Measurements from ENCODE around the gene CALD1.

GRCh38 chr7:134878746-134879357 lies 99.4 kb downstream of the CALD1 start:
- TF ChIP-seq CTCF (IDR thresholded peaks at IDR 0.05; ENCODE audit: borderline replicate concordance, extremely low read depth, low read length, poor library complexity, severe bottlenecking) (peak; percentile 7), EZH2 (IDR thresholded peaks at IDR 0.05; ENCODE audit: borderline replicate concordance, low read depth, low read length, severe bottlenecking) (no peak)

All from DND-41 (cell line).